Osteocyte (in vitro differentiated cells): ENCODE data around the gene OST4. TPM values are rescaled to one million over a fixed set of nuclear protein-coding genes. Genes with fewer than 3 reads are reported as not detected.
"Not testable (repeated sequence)": the region's sequence is repeated elsewhere in the genome, so short reads cannot be mapped to it uniquely, and the experiment has no call there.

Experiments
- DNase-seq: peaks from one replicate; pipeline ENCODE4 v3.0.0; 2021; ENCODE audit warnings: mixed read lengths; ENCODE audit not compliant: unreplicated experiment; ENCODE audit errors: extremely low spot score
- H3K27ac Mint-ChIP-seq: one replicate; pipeline ENCODE4 v1.8.0; 2021; ENCODE audit warnings: mild to moderate bottlenecking, mixed read lengths; ENCODE audit not compliant: unreplicated experiment
- H3K27me3 Mint-ChIP-seq: one replicate; pipeline ENCODE4 v1.8.0; 2021; ENCODE audit warnings: mixed read lengths; ENCODE audit not compliant: unreplicated experiment
- H3K36me3 Mint-ChIP-seq: one replicate; pipeline ENCODE4 v1.8.0; 2021; ENCODE audit warnings: mixed read lengths; ENCODE audit not compliant: unreplicated experiment
- H3K4me1 Mint-ChIP-seq: one replicate; pipeline ENCODE4 v1.8.0; 2021; ENCODE audit warnings: mixed read lengths; ENCODE audit not compliant: unreplicated experiment
- H3K4me3 Mint-ChIP-seq: one replicate; pipeline ENCODE4 v1.8.0; 2021; ENCODE audit warnings: mild to moderate bottlenecking, moderate library complexity, mixed read lengths; ENCODE audit not compliant: unreplicated experiment
- H3K9me3 Mint-ChIP-seq: one replicate; pipeline ENCODE4 v1.8.0; 2021; ENCODE audit warnings: mixed read lengths; ENCODE audit not compliant: unreplicated experiment
- total RNA-seq: library from RNA; stranded (reverse); gene quantifications from 2 replicates; pipeline ENCODE4 v1.2.1, GENCODE V29; 2021
- TF ChIP-seq, protein P1 (sequence below): fragments of 200-600 bp; sonication (generic); IDR thresholded peaks from 2 replicates; pipeline ENCODE4 v1.5.0; 2021; ENCODE audit warnings: antibody characterized with exemption, mild to moderate bottlenecking, moderate library complexity

OST4 gene
- total RNA-seq, 1 donor from 2014 or later = 380 TPM

DNA sequence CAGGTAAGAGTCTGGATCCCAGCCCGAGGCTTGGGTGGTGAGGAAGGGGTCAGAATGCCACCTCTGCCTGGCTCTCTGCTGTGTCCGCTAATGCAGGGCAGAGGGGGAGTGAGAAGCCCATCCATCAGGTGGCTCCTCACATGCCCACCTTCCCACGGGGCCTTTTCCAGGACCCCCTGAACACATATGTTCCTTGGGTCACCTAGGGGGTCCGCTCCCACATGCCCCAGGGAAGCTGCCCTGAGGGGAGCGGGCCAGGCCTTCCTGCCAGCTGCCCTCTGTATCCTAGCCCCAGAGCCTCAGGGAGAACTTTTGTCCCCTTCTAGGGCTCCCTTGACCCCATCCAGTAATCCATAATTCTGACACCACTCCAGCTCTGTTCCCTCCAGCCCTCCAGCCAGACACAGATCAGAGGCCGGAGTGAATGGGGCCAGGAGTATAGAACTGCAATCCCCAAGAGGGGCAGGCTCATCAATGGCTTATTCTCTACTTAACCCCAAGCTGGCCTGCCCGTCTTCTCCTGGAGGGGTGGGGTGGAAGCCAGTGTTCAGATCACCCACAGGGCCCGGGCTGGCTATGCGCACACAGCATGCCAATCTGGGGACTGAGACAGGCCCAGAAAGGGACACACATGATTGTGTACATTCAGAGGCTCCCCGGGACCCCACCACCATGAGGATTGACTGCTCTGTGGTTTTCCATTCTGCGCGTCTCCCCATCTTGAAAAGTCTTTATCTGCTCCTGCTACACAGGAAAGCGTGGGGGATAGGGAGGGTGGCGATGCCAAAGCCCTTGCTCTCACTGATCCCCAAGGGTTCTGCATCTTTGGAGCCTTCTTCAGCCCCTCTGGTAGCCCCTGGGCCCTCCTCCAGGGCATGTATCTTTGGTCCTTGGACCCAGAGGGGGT lies 8.0 kb upstream of the OST4 start:
- peaks cover 4% of the 10 kb centered on the region for H3K36me3 Mint-ChIP-seq
- no peak for DNase-seq
- peak overlapping the region; percentile 91 for H3K4me3 Mint-ChIP-seq
- peaks cover 61% of the 10 kb centered on the region for H3K4me1 Mint-ChIP-seq
- H3K27me3 Mint-ChIP-seq = no peaks in the 10 kb centered on the region
- H3K9me3 Mint-ChIP-seq = no peaks in the 10 kb centered on the region
- peak overlapping the region; percentile 85 for H3K27ac Mint-ChIP-seq
- TF ChIP-seq, protein P1, sequence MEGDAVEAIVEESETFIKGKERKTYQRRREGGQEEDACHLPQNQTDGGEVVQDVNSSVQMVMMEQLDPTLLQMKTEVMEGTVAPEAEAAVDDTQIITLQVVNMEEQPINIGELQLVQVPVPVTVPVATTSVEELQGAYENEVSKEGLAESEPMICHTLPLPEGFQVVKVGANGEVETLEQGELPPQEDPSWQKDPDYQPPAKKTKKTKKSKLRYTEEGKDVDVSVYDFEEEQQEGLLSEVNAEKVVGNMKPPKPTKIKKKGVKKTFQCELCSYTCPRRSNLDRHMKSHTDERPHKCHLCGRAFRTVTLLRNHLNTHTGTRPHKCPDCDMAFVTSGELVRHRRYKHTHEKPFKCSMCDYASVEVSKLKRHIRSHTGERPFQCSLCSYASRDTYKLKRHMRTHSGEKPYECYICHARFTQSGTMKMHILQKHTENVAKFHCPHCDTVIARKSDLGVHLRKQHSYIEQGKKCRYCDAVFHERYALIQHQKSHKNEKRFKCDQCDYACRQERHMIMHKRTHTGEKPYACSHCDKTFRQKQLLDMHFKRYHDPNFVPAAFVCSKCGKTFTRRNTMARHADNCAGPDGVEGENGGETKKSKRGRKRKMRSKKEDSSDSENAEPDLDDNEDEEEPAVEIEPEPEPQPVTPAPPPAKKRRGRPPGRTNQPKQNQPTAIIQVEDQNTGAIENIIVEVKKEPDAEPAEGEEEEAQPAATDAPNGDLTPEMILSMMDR = no peak

- H3K27ac Mint-ChIP-seq = peak within 1 kb of the TSS; percentile 91
- H3K36me3 Mint-ChIP-seq = peaks cover 4% of the 10 kb centered on the region
- H3K9me3 Mint-ChIP-seq = no peaks in the 10 kb centered on the region
- peak; percentile 96 for DNase-seq
- no peaks in the 10 kb centered on the region for H3K27me3 Mint-ChIP-seq
- peak within 1 kb of the TSS; percentile 91 for H3K4me3 Mint-ChIP-seq
- TF ChIP-seq, protein P1 = no peak
- peaks cover 67% of the 10 kb centered on the region for H3K4me1 Mint-ChIP-seq
Measured at GRCh38 chr2:27078267-27079194, 7.1 kb upstream of the OST4 start, which contains the start of gene EMILIN1. TSS of gene EMILIN1 (plus strand) at chr2:27078615. CDS start at chr2:27079066, 451 bp downstream.

DNA sequence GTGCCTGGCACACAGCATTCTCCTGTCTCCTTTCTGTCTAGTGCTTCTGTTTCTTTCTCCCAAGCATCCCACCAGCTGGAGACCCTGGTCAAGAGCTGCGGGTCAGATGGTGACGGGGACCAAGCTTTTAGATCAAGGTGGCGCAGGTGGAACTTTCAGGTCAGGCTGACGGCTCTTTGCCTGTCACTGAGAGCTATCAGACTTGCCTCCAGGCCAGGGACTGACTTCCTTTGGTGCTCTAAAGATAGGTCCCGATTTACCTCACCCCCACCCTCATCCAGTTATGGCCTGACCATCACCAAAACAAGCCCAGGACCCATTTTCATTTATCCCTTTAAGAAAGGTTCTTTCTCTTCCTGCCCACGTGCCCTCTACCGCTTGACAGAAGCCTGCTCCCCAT lies 5.8 kb upstream of the OST4 start:
- peaks cover 3% of the 10 kb centered on the region for H3K36me3 Mint-ChIP-seq
- DNase-seq = no peak
- H3K4me3 Mint-ChIP-seq = no peak overlapping the region
- no peaks in the 10 kb centered on the region for H3K27me3 Mint-ChIP-seq
- H3K4me1 Mint-ChIP-seq = peaks cover 77% of the 10 kb centered on the region
- no peaks in the 10 kb centered on the region for H3K9me3 Mint-ChIP-seq
- TF ChIP-seq, protein P1 = no peak
- H3K27ac Mint-ChIP-seq = peak overlapping the region; percentile 91

DNA sequence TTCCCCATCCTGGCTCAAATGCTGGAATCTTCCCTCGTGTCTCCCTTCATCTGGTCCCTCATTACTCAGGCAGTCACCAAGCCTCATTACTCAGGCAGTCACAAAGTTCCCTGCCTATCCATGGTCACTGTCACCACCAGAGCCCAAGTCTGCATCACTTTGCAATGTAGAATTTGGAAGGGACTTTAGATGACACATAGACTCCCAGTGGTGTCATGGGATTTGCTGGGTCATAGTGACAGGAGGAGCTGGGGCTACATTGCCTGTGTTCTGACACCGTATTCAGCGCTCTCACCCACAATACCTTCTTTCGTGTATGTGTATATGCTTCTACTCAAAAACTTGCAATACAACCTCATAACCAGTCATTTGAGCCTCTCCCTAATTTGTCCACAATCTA lies 4.9 kb upstream of the OST4 start:
- H3K4me3 Mint-ChIP-seq = no peak overlapping the region
- no peaks in the 10 kb centered on the region for H3K9me3 Mint-ChIP-seq
- peak overlapping the region; percentile 40 for H3K27ac Mint-ChIP-seq
- TF ChIP-seq, protein P1 = no peak
- peaks cover 77% of the 10 kb centered on the region for H3K4me1 Mint-ChIP-seq
- no peak for DNase-seq
- H3K36me3 Mint-ChIP-seq = peaks cover 2% of the 10 kb centered on the region
- H3K27me3 Mint-ChIP-seq = no peaks in the 10 kb centered on the region

DNA sequence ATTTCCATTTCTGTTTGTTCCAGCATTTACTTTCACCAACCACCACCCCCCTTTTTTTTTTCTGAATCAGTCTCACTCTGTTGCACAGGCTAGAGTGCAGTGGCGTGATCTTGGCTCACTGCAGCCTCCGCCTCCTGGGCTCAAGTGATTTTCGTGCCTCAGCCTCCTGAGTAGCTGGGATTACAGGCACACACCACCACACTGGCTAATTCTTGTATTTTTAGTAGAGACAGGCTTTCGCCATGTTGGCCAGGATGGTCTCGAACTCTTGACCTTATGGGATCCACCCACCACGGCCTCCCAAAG lies 4.1 kb upstream of the OST4 start:
- not testable (repeated sequence) for DNase-seq, H3K9me3 Mint-ChIP-seq, H3K36me3 Mint-ChIP-seq, H3K4me3 Mint-ChIP-seq, H3K27me3 Mint-ChIP-seq
- Mint-ChIP-seq H3K27ac (peak overlapping the region; percentile 8), H3K4me1 (peaks cover 75% of the 10 kb centered on the region)
